Keratinocyte (primary cell): ENCODE data around the gene MALT1. TPM values are rescaled to one million over a fixed set of nuclear protein-coding genes. Genes with fewer than 3 reads are reported as not detected.

ENCODE experiments used
- DNase-seq: peaks from one replicate; pipeline ENCODE4 v3.0.0-alpha.2; 2011; ENCODE audit warnings: low read depth, missing footprints, low spot score
- FAIRE-seq: peaks from 2 replicates; lab custom pipeline; 2011; peaks lifted over from hg19 to GRCh38; lab: Jason Lieb, UNC
- H2AFZ ChIP-seq: 2 replicates; pipeline ENCODE4 v1.6.0; 2012; ENCODE audit warnings: low read length, control low read depth, inconsistent platforms; ENCODE audit not compliant: control insufficient read depth
- H3K27ac ChIP-seq: 2 replicates; pipeline ENCODE4 v1.5.1; 2011; ENCODE audit warnings: low read length; ENCODE audit not compliant: control insufficient read depth, insufficient read depth
- H3K27me3 ChIP-seq: 3 replicates; pipeline ENCODE4 v1.6.0; 2011; ENCODE audit warnings: low read length; ENCODE audit not compliant: control insufficient read depth, insufficient read depth; ENCODE audit errors: extremely low read depth
- H3K36me3 ChIP-seq, 2 experiments: 2 replicates in 1 of 2; 3 replicates in 1 of 2; pipeline ENCODE4 v1.5.1; 2011; ENCODE audit warnings: low read length in 2 of 2, mild to moderate bottlenecking in 1 of 2; ENCODE audit not compliant: control insufficient read depth in 2 of 2, insufficient read depth in 2 of 2; ENCODE audit errors: extremely low read depth in 1 of 2
- H3K4me1 ChIP-seq: 3 replicates; pipeline ENCODE4 v1.5.1; 2011; ENCODE audit warnings: low read length; ENCODE audit not compliant: control insufficient read depth, insufficient read depth; ENCODE audit errors: extremely low read depth
- H3K4me2 ChIP-seq: 3 replicates; pipeline ENCODE4 v1.6.0; 2011; ENCODE audit warnings: low read depth, low read length; ENCODE audit not compliant: control insufficient read depth, insufficient read depth; ENCODE audit errors: extremely low read depth
- H3K4me3 ChIP-seq, 3 experiments: fragments of 200-600 bp in 1 of 3; sonication (generic) in 1 of 3; 2 replicates in 2 of 3; 3 replicates in 1 of 3; pipeline ENCODE4 v1.5.1; 2011 to 2016; ENCODE audit warnings: low read length in 3 of 3, mild to moderate bottlenecking in 3 of 3, control low read depth in 2 of 3, inconsistent platforms in 1 of 3, low read depth in 1 of 3, mixed read lengths in 1 of 3, mixed run types in 1 of 3, moderate library complexity in 1 of 3; ENCODE audit not compliant: control insufficient read depth in 2 of 3, insufficient read depth in 2 of 3; ENCODE audit errors: extremely low read depth in 1 of 3
- H3K79me2 ChIP-seq: 2 replicates; pipeline ENCODE4 v1.6.0; 2012; ENCODE audit warnings: low read length; ENCODE audit not compliant: control insufficient read depth, insufficient read depth
- H3K9ac ChIP-seq: 3 replicates; pipeline ENCODE4 v1.6.0; 2011; ENCODE audit warnings: low read length; ENCODE audit not compliant: control insufficient read depth, insufficient read depth; ENCODE audit errors: extremely low read depth
- H3K9me1 ChIP-seq: 3 replicates; pipeline ENCODE4 v1.6.0; 2011; ENCODE audit warnings: low read length; ENCODE audit not compliant: control insufficient read depth, insufficient read depth; ENCODE audit errors: extremely low read depth
- H3K9me3 ChIP-seq: 2 replicates; pipeline ENCODE4 v1.5.1; 2012; ENCODE audit warnings: low read depth, low read length; ENCODE audit not compliant: control insufficient read depth
- H4K20me1 ChIP-seq: 3 replicates; pipeline ENCODE4 v1.6.0; 2011; ENCODE audit warnings: low read length; ENCODE audit not compliant: control insufficient read depth, insufficient read depth; ENCODE audit errors: extremely low read depth
- CTCF ChIP-seq, 3 experiments: IDR thresholded peaks in 1 of 3; conservative IDR thresholded peaks in 1 of 3; optimal IDR thresholded peaks in 1 of 3; 2 replicates in 2 of 3; 3 replicates in 1 of 3; pipeline versions ENCODE3 to v1.5.1; 2011; ENCODE audit warnings: low read length in 3 of 3, mild to moderate bottlenecking in 3 of 3, moderate library complexity in 2 of 3, control low read depth in 1 of 3, inconsistent platforms in 1 of 3; ENCODE audit not compliant: insufficient read depth in 2 of 3; ENCODE audit errors: extremely low read depth in 1 of 3
- EZH2 ChIP-seq: IDR thresholded peaks from one replicate; pipeline ENCODE4 v1.6.1; 2012; ENCODE audit warnings: inconsistent platforms, mild to moderate bottlenecking, low read length, moderate library complexity
- dilution Hi-C: fragments of 300-500 bp; cut with MboI; formaldehyde crosslinking; loops from one replicate; pipeline ENCODE4 v1.7.0; 2020; ENCODE audit warnings: low sequenced_read_pairs; ENCODE audit not compliant: extremely low pct_ligation_motif_present
- polyA plus RNA-seq, 5 experiments: library from polyadenylated mRNA; depleted of rRNA in 3 of 5; stranded (reverse) in 3 of 5; stranded (forward) in 1 of 5; unstranded in 1 of 5; fragments of >200 nt; gene quantifications; 1 replicate in 1 of 5; 2 replicates in 3 of 5; 3 replicates in 1 of 5; pipeline versions ENCODE4 v1.2.1 to v1.2.3, GENCODE V29; 2011 to 2012; ENCODE audit warnings: missing spikeins in 2 of 5, low read depth in 1 of 5, low replicate concordance in 1 of 5

Gene MALT1
- polyA plus RNA-seq, 1 donor (not counting 4 experiments of a cell fraction or from before 2014, with no cell fraction given), result 52.1 TPM

- H3K4me3 ChIP-seq, result no peak overlapping the region
- H3K79me2 ChIP-seq, result no peaks in the 10 kb centered on the region
- H3K9ac ChIP-seq, result no peak overlapping the region
- TF ChIP-seq CTCF (optimal IDR thresholded peaks at IDR 0.05 in 1 of 3, IDR thresholded peaks at IDR 0.05 in 1 of 3, conservative IDR thresholded peaks at IDR 0.05 in 1 of 3; ENCODE audit: extremely low read depth in 1 of 3, insufficient read depth in 2 of 3, low read length in 3 of 3) (no peak), EZH2 (no peak)
- DNase-seq, result no peak
- H3K4me2 ChIP-seq, result no peak overlapping the region
- no peaks in the 10 kb centered on the region for H3K36me3 ChIP-seq
- H3K9me1 ChIP-seq, result no peaks in the 10 kb centered on the region
- no peaks in the 10 kb centered on the region for H3K9me3 ChIP-seq
- no peak overlapping the region for H2AFZ ChIP-seq
- no peaks in the 10 kb centered on the region for H3K27me3 ChIP-seq
- no peaks in the 10 kb centered on the region for H4K20me1 ChIP-seq
- H3K27ac ChIP-seq, result no peak overlapping the region
- H3K4me1 ChIP-seq, result peaks cover 43% of the 10 kb centered on the region
- FAIRE-seq, result no peak
- dilution Hi-C loops, result loop anchor here (25.0 kb wide), 1 partner anchor 275 kb away; no protein-coding TSS in a partner anchor
These were observed 116.4 kb downstream of the MALT1 start for GRCh38 chr18:58787536-58788149.

GRCh38 chr18:58788470-58788869 lies 117.2 kb downstream of the MALT1 start:
- FAIRE-seq, result no peak
- Histone ChIP-seq H3K9me3 (no peaks in the 10 kb centered on the region), H3K27me3 (no peaks in the 10 kb centered on the region), H3K36me3 (no peaks in the 10 kb centered on the region), H4K20me1 (no peaks in the 10 kb centered on the region), H3K79me2 (no peaks in the 10 kb centered on the region), H3K9me1 (no peaks in the 10 kb centered on the region), H3K4me3 (no peak overlapping the region), H3K27ac (no peak overlapping the region), H2AFZ (no peak overlapping the region), H3K9ac (no peak overlapping the region), H3K4me1 (peaks cover 43% of the 10 kb centered on the region), H3K4me2 (no peak overlapping the region)
- DNase-seq, result no peak
- TF ChIP-seq EZH2 (no peak), CTCF (optimal IDR thresholded peaks at IDR 0.05 in 1 of 3, IDR thresholded peaks at IDR 0.05 in 1 of 3, conservative IDR thresholded peaks at IDR 0.05 in 1 of 3; ENCODE audit: extremely low read depth in 1 of 3, insufficient read depth in 2 of 3, low read length in 3 of 3) (no peak)
- dilution Hi-C loops, result loop anchor here (25.0 kb wide), 1 partner anchor 274 kb away; no protein-coding TSS in a partner anchor
